Measurements from ENCODE around the gene MSX2. TPM values are rescaled to one million over a fixed set of nuclear protein-coding genes. Genes with fewer than 3 reads are reported as not detected.

Gene MSX2
- total RNA-seq, 5 donors from 2014 or later (not counting 1 experiment from before 2014, with no cell fraction given) = not detected

- Mint-ChIP-seq H3K36me3 (no peaks in the 10 kb centered on the region), H3K27me3 (peaks cover 60 to 71% of the 10 kb centered on the region in 2 donors), H3K4me1 (peaks cover 0 to 5% (median 5%) of the 10 kb centered on the region in 3 donors), H3K4me3 (no peak overlapping the region), H3K9me3 (no peaks in the 10 kb centered on the region), H3K27ac (peak overlapping the region in 1 of 2 donors; percentile 25)
- no peak for DNase-seq
- H3K36me3 ChIP-seq (ENCODE audit: control insufficient read depth in 2 of 2, extremely low read depth in 1 of 2, insufficient read depth in 1 of 2, low read length in 1 of 2) = no peaks in the 10 kb centered on the region
- no peak for ATAC-seq (replicated peaks in 1 of 4)
- H3K27me3 ChIP-seq (replicated peaks in 1 of 2; ENCODE audit: control insufficient read depth in 2 of 2, extremely low read depth in 1 of 2, insufficient read depth in 2 of 2, low read length in 1 of 2) = peaks cover 23 to 52% of the 10 kb centered on the region in 2 experiments
- H3K27ac ChIP-seq (ENCODE audit: low read length) = no peak overlapping the region
- WGBS (ENCODE audit: insufficient coverage) = 13% methylated on average over 3 of the region's 4 CpGs
- H3K4me3 ChIP-seq (ENCODE audit: control insufficient read depth in 1 of 2, extremely low read depth in 1 of 2, low read length in 1 of 2) = no peak overlapping the region
- POLR2A ChIA-PET = no interaction called here
- no peaks in the 10 kb centered on the region for H3K9me3 ChIP-seq
- peaks cover 0 to 2% of the 10 kb centered on the region in 2 experiments for H3K4me1 ChIP-seq (ENCODE audit: control insufficient read depth in 1 of 2, extremely low read depth in 1 of 2, insufficient read depth in 2 of 2, low read length in 2 of 2)
- CTCF ChIA-PET = no interaction called here
Measured at GRCh38 chr5:174736331-174736721, 11.9 kb downstream of the MSX2 start.

GRCh38 chr5:174736777-174737176 is 12.4 kb downstream of the MSX2 start:
- ChIA-PET POLR2A (no interaction called here), CTCF (no interaction called here)
- Histone ChIP-seq H3K27me3 (replicated peaks in 1 of 2; ENCODE audit: control insufficient read depth in 2 of 2, extremely low read depth in 1 of 2, insufficient read depth in 2 of 2, low read length in 1 of 2) (peaks cover 22 to 47% of the 10 kb centered on the region in 2 experiments), H3K27ac (ENCODE audit: low read length) (no peak overlapping the region), H3K4me1 (ENCODE audit: control insufficient read depth in 1 of 2, extremely low read depth in 1 of 2, insufficient read depth in 2 of 2, low read length in 2 of 2) (peaks cover 0 to 2% of the 10 kb centered on the region in 2 experiments), H3K36me3 (ENCODE audit: control insufficient read depth in 2 of 2, extremely low read depth in 1 of 2, insufficient read depth in 1 of 2, low read length in 1 of 2) (no peaks in the 10 kb centered on the region), H3K9me3 (no peaks in the 10 kb centered on the region), H3K4me3 (ENCODE audit: control insufficient read depth in 1 of 2, extremely low read depth in 1 of 2, low read length in 1 of 2) (no peak overlapping the region)
- no peaks in the 10 kb centered on the region for H3K36me3 Mint-ChIP-seq
- DNase-seq = no peak
- peaks cover 0 to 5% (median 5%) of the 10 kb centered on the region in 3 donors for H3K4me1 Mint-ChIP-seq
- no peaks in the 10 kb centered on the region for H3K9me3 Mint-ChIP-seq
- no peak for ATAC-seq (replicated peaks in 1 of 4)
- WGBS (ENCODE audit: insufficient coverage) = 83% methylated on average over 1 of the region's 1 CpG
- no peak overlapping the region for H3K4me3 Mint-ChIP-seq
- peaks cover 57 to 67% of the 10 kb centered on the region in 2 donors for H3K27me3 Mint-ChIP-seq
- H3K27ac Mint-ChIP-seq = no peak overlapping the region

- no peak overlapping the region for H3K4me3 Mint-ChIP-seq
- H3K27me3 Mint-ChIP-seq = peaks cover 57 to 63% of the 10 kb centered on the region in 2 donors
- no peaks in the 10 kb centered on the region for H3K36me3 Mint-ChIP-seq
Measured at GRCh38 chr5:174737330-174737729, 12.9 kb downstream of the MSX2 start.

GRCh38 chr5:174741352-174741751 is 17.0 kb downstream of the MSX2 start:
- peaks cover 0 to 2% (median 1%) of the 10 kb centered on the region in 3 donors for H3K4me1 Mint-ChIP-seq

More at GRCh38 chr5:174737330-174737729, 12.9 kb downstream of the MSX2 start:
- Histone ChIP-seq H3K36me3 (ENCODE audit: control insufficient read depth in 2 of 2, extremely low read depth in 1 of 2, insufficient read depth in 1 of 2, low read length in 1 of 2) (no peaks in the 10 kb centered on the region), H3K9me3 (no peaks in the 10 kb centered on the region), H3K4me1 (ENCODE audit: control insufficient read depth in 1 of 2, extremely low read depth in 1 of 2, insufficient read depth in 2 of 2, low read length in 2 of 2) (peaks cover 0 to 2% of the 10 kb centered on the region in 2 experiments), H3K27ac (ENCODE audit: low read length) (no peak overlapping the region), H3K27me3 (replicated peaks in 1 of 2; ENCODE audit: control insufficient read depth in 2 of 2, extremely low read depth in 1 of 2, insufficient read depth in 2 of 2, low read length in 1 of 2) (peaks cover 20 to 42% of the 10 kb centered on the region in 2 experiments), H3K4me3 (ENCODE audit: control insufficient read depth in 1 of 2, extremely low read depth in 1 of 2, low read length in 1 of 2) (no peak overlapping the region)
- ChIA-PET CTCF (no interaction called here), POLR2A (no interaction called here)
- Mint-ChIP-seq H3K4me1 (peaks cover 0 to 5% (median 5%) of the 10 kb centered on the region in 3 donors), H3K27ac (no peak overlapping the region), H3K9me3 (no peaks in the 10 kb centered on the region)
- ATAC-seq (replicated peaks in 1 of 4) (no peak), DNase-seq (no peak)
- 47% methylated on average over 9 of the region's 15 CpGs for WGBS (ENCODE audit: insufficient coverage)

DNA sequence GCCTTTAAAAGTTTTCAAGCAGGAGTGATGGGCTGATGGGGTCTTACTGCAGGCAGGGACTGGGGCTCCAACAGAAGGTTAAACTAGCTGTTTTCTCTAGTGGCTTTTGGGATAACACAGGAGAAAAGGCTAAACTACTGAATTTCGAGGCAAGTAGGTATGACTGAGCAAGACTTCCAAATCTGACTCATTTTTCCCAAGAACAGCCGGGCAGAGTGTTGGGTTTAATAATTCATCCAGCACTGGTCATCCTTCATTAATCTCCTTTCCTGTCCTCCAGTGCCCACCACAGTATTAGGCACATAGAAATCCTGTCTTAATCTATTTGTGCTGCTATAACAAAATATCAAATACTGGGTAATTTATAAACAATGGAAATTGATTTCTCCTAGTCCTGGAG is 20.5 kb downstream of the MSX2 start:
- Mint-ChIP-seq H3K27ac (no peak overlapping the region), H3K27me3 (peaks cover 29 to 34% of the 10 kb centered on the region in 2 donors), H3K9me3 (peaks cover 0 to 3% (median 0%) of the 10 kb centered on the region in 3 donors), H3K4me1 (no peaks in the 10 kb centered on the region), H3K4me3 (no peak overlapping the region), H3K36me3 (no peaks in the 10 kb centered on the region)
- Histone ChIP-seq H3K36me3 (ENCODE audit: control insufficient read depth in 2 of 2, extremely low read depth in 1 of 2, insufficient read depth in 1 of 2, low read length in 1 of 2) (no peaks in the 10 kb centered on the region), H3K9me3 (no peaks in the 10 kb centered on the region), H3K27me3 (replicated peaks in 1 of 2; ENCODE audit: control insufficient read depth in 2 of 2, extremely low read depth in 1 of 2, insufficient read depth in 2 of 2, low read length in 1 of 2) (peaks cover 6 to 13% of the 10 kb centered on the region in 2 experiments), H3K27ac (ENCODE audit: low read length) (no peak overlapping the region), H3K4me3 (ENCODE audit: control insufficient read depth in 1 of 2, extremely low read depth in 1 of 2, low read length in 1 of 2) (no peak overlapping the region), H3K4me1 (ENCODE audit: control insufficient read depth in 1 of 2, extremely low read depth in 1 of 2, insufficient read depth in 2 of 2, low read length in 2 of 2) (no peaks in the 10 kb centered on the region)
- ChIA-PET POLR2A (no interaction called here), CTCF (no interaction called here)
- WGBS (ENCODE audit: insufficient coverage) = 50% methylated on average over 1 of the region's 2 CpGs
- DNase-seq (no peak), ATAC-seq (replicated peaks in 1 of 4) (no peak)

More at GRCh38 chr5:174741352-174741751, 17.0 kb downstream of the MSX2 start:
- POLR2A ChIA-PET = no interaction called here
- Histone ChIP-seq H3K4me3 (ENCODE audit: control insufficient read depth in 1 of 2, extremely low read depth in 1 of 2, low read length in 1 of 2) (no peak overlapping the region), H3K27me3 (replicated peaks in 1 of 2; ENCODE audit: control insufficient read depth in 2 of 2, extremely low read depth in 1 of 2, insufficient read depth in 2 of 2, low read length in 1 of 2) (peaks cover 3 to 9% of the 10 kb centered on the region in 2 experiments), H3K9me3 (no peaks in the 10 kb centered on the region), H3K27ac (ENCODE audit: low read length) (no peak overlapping the region), H3K4me1 (ENCODE audit: control insufficient read depth in 1 of 2, extremely low read depth in 1 of 2, insufficient read depth in 2 of 2, low read length in 2 of 2) (no peaks in the 10 kb centered on the region), H3K36me3 (ENCODE audit: control insufficient read depth in 2 of 2, extremely low read depth in 1 of 2, insufficient read depth in 1 of 2, low read length in 1 of 2) (no peaks in the 10 kb centered on the region)
- H3K4me3 Mint-ChIP-seq = no peak overlapping the region
- CTCF ChIA-PET = no interaction called here
- peaks cover 0 to 3% (median 0%) of the 10 kb centered on the region in 3 donors for H3K9me3 Mint-ChIP-seq
- peaks cover 27 to 30% of the 10 kb centered on the region in 2 donors for H3K27me3 Mint-ChIP-seq
- no peak overlapping the region for H3K27ac Mint-ChIP-seq
- WGBS (ENCODE audit: insufficient coverage) = no CpG with 5 or more reads among the region's 5 CpGs
- DNase-seq (no peak), ATAC-seq (replicated peaks in 1 of 4) (no peak)
- H3K36me3 Mint-ChIP-seq = no peaks in the 10 kb centered on the region

- ATAC-seq (replicated peaks in 1 of 4) (no peak), DNase-seq (no peak)
- Histone ChIP-seq H3K27ac (ENCODE audit: low read length) (no peak overlapping the region), H3K36me3 (ENCODE audit: control insufficient read depth in 2 of 2, extremely low read depth in 1 of 2, insufficient read depth in 1 of 2, low read length in 1 of 2) (no peaks in the 10 kb centered on the region), H3K4me3 (ENCODE audit: control insufficient read depth in 1 of 2, extremely low read depth in 1 of 2, low read length in 1 of 2) (no peak overlapping the region), H3K27me3 (replicated peaks in 1 of 2; ENCODE audit: control insufficient read depth in 2 of 2, extremely low read depth in 1 of 2, insufficient read depth in 2 of 2, low read length in 1 of 2) (peaks cover 10 to 16% of the 10 kb centered on the region in 2 experiments), H3K9me3 (no peaks in the 10 kb centered on the region), H3K4me1 (ENCODE audit: control insufficient read depth in 1 of 2, extremely low read depth in 1 of 2, insufficient read depth in 2 of 2, low read length in 2 of 2) (no peaks in the 10 kb centered on the region)
- ChIA-PET POLR2A (no interaction called here), CTCF (no interaction called here)
- WGBS (ENCODE audit: insufficient coverage) = 65% methylated on average over 8 of the region's 8 CpGs
- Mint-ChIP-seq H3K27me3 (peaks cover 37 to 39% of the 10 kb centered on the region in 2 donors), H3K27ac (no peak overlapping the region), H3K4me3 (no peak overlapping the region), H3K36me3 (no peaks in the 10 kb centered on the region), H3K9me3 (peaks cover 0 to 3% (median 0%) of the 10 kb centered on the region in 3 donors), H3K4me1 (no peaks in the 10 kb centered on the region)
Measured at GRCh38 chr5:174745590-174746103, 21.3 kb downstream of the MSX2 start.
